ENCODE measurements around the gene TMEM116.
"Not testable (repeated sequence)": the region's sequence is repeated elsewhere in the genome, so short reads cannot be mapped to it uniquely, and the experiment has no call there.

TMEM116 gene

DNA sequence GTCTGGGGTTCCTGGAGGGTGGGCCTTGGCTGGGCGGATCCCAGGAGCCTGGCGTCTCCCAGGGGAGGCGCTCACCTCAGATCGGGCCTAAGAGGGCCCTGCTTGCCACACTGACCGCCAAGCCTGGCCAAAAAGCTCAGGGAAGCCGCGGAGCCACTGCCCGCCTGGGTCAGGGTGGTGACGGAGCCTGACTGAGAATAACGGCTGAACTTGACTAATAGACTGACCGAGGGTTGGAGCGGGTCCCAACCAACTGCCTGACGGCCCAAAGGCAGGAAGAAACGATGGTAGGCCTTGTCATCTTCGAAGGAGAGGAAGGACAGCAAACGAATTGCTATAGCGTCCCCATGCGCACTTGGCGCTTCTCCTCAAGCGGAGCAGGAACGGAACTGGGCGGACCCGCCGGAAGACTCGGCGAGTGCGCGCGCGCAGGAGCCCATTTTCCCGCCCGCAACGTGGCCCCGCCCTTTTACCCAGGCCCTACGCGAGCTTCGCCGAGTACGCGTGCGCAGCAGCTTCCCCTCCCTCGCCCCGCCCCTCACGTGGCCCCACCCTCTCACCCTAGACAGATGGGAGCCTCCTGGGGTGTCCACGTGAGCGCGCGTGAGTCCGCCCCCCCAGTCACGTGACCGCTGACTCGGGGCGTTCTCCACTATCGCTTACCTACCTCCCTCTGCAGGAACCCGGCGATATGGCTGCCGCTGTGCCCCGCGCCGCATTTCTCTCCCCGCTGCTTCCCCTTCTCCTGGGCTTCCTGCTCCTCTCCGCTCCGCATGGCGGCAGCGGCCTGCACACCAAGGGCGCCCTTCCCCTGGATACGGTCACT is at the start of gene TMEM116, which contains the start of gene ERP29:
TSS of gene TMEM116 (minus strand) at position 391 of the 826 bp plus-strand sequence. CDS start 7,895 bp downstream, outside the sequence.
TSS of gene ERP29 (plus strand) at position 652 of the 826 bp plus-strand sequence. CDS start at position 692, 40 bp downstream.
- peak; percentile 97 for DNase-seq

DNA sequence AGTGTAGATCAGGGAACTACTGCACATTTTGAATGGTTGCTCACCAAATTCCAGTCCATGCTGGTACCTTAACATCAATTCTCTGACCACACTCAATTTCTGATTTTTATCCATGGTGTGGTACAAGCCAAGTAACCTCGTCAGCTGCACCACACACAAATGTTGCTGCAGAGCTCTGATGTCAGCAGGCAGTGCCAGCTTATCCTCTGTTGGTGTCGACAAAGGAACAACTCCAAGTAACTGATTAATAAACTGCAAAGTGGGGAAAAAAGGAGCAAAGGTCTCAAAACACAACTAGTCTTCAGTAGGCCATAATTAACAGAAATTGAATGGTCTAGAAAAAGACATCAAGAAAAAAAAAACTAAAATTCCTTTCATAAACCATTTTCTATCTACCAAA is 48.2 kb upstream of the TMEM116 start:
- no peak for DNase-seq

DNA sequence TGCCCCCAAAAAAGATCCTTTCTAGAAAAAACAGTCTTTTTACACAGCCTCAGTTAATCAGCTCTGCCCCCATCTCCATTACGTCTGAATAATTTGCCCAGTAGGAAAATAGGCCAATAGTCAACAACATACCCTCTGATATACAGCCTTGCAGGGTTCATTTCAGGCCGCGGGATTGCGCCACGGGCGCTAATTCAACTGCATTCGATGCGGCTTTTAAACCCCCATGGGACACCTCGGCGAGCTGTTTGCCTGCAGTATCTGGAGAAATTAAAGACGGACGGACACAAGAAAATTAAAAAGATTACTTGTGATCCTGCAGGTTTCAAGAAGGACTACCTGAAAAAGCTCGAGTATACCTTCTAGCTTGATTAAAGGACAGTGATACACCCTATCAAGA is 36.4 kb upstream of the TMEM116 start:
- no peak for DNase-seq

DNA sequence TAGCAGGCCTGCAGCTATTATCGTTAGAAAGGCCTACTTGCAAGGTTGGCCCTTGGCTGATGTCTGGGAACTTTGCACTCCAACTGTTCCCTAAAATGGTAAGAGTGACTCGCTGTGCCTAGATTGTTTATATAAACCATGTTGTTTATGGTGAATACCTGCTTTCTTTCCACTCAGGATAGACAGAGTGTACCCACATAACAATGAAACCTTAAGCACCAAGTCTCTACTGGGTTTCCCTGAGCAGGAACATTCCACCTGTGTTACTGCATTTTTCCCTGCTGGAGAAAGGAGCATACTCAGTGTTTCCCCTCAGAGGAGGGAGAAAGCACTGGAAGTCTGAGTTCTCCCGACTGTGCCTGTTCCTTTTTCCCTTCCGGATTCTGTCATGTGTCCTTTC is 33.0 kb upstream of the TMEM116 start:
- DNase-seq, result no peak

DNA sequence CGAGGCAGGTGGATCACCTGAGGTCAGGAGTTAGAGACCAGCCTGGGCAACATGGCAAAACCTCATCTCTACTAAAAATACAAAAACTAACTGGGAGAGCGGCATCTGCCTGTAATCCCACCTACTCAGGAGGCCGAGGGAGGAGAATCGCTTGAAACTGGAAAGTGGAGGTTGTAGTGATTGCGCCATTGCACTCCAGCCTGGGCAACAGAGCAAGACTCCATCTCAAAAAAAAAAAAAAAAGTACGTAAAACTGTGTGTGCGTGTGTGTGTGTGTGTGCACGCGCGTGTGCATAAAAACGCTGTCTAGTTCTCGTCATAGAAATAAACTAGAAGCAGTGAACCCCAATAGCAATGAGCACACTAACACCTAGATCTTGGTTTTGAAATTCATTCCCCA is 23.6 kb upstream of the TMEM116 start:
- not testable (repeated sequence) for DNase-seq

- no peak for DNase-seq
These were observed 22.3 kb upstream of the TMEM116 start for GRCh38 chr12:112035219-112035785.

GRCh38 chr12:112032292-112032691 is 19.3 kb upstream of the TMEM116 start:
- no peak for DNase-seq

GRCh38 chr12:112031472-112031871 is 18.5 kb upstream of the TMEM116 start:
- DNase-seq, result no peak

- DNase-seq, result no peak
These were observed 16.3 kb upstream of the TMEM116 start for GRCh38 chr12:112029301-112029700.

GRCh38 chr12:112025808-112026375 is 12.9 kb upstream of the TMEM116 start:
- DNase-seq, result no peak

- DNase-seq, result no peak
These were observed 10.9 kb upstream of the TMEM116 start for GRCh38 chr12:112023759-112024396.

DNA sequence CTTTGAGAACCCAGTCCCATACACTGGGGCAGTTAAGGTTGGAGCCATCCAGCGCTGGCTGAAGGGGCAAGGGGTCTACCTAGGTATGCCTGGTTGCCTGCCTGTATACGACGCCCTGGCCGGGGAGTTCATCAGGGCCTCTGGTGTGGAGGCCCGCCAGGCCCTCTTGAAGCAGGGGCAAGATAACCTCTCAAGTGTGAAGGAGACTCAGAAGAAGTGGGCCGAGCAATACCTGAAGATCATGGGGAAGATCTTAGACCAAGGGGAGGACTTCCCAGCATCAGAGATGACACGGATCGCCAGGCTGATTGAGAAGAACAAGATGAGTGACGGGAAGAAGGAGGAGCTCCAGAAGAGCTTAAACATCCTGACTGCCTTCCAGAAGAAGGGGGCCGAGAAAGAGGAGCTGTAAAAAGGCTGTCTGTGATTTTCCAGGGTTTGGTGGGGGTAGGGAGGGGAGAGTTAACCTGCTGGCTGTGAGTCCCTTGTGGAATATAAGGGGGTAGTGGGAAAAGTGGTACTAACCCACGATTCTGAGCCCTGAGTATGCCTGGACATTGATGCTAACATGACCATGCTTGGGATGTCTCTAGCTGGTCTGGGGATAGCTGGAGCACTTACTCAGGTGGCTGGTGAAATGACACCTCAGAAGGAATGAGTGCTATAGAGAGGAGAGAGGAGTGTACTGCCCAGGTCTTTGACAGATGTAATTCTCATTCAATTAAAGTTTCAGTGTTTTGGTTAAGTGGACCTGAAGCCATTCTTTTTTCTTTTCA is 9.5 kb upstream of the TMEM116 start:
- DNase-seq, result no peak

DNA sequence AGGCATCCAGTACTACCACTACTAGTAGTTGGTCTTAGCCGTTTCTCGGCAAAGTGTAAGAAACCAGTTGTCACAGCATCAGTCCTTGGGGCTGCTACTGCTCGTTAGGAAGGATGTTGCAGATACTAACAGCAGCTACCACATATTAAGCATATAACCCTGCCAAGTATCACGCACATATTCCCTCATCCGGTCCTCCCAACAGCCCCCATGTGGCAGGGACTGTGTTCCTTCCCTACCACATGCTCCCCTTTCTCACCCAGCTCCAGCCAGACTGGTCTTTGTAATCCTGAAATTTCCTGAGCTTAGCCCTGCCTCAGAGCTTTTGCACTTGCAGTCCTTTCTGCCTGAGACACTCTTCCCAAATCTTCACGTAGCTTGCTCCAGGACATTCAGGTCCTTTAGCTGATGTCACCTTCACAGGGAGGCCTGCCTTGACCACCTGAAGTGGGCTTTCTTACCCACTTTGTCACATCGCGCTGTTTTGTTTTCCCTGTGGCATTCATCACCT is 8.0 kb upstream of the TMEM116 start:
- no peak for DNase-seq

GRCh38 chr12:112018571-112019237 is 5.7 kb upstream of the TMEM116 start:
- no peak for DNase-seq

- DNase-seq, result no peak
These were observed 4.1 kb upstream of the TMEM116 start for GRCh38 chr12:112017041-112017440.

DNA sequence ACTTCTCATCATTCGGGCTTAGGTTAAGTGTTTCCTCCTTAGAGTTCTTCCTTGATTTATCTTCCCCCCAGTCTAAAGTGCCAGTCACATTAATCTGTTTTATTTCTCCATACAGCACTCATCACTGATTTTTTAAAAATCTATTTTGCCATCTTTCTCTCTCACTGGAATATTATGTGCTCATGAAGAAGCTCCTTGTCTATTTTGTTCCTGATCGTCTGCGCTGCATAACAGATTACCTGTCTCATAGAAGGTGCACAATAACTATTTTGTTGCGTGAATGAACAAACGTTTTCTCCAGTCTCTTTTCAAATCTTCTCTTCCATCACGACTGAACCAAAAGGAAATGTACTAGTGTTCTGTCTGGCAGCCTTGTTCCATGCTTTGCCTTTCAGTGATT is 3.0 kb upstream of the TMEM116 start:
- no peak for DNase-seq

DNA sequence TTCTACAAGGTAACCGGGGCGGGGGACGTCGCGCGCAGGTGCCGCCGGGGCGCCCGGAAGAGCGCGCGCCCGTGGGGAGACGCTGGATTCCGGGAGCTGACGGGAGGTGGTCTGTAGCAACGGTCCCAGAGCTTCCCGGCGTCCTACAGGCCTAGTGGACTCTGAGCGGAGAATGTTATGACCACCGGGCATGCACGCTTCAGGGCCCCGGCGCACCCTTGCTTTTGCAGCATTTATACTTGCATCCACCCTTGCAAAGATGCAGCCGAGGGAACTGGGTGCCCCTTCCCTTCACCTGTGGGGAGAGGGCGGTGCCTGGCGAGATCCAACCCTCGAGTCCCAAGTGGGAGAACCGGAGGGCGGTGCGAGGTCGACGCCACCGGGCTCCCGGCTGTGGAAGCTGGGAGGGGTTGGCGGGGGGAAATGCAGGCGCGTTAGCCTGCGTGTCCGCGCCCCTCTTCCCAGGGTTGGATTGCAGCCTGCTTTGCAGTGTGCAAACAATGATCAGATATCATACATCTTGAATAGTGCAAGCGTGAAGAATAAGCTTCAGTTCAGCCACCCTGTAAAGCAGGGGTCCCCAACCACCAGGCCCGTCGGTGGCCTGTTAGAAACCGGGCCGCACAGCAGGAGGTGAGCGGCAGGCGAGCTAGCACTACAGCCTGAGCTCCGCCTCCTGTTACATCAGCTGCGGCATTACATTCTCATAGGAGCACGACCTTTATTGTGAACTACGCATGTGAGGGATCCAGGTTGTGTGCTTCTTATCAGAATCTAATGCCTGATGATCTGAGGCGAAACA is 837 bp upstream of the TMEM116 start:
- DNase-seq, result peak; percentile 78

GRCh38 chr12:112011685-112012084 is 1.3 kb downstream of the TMEM116 start:
- DNase-seq, result no peak

- no peak for DNase-seq
These were observed 2.3 kb downstream of the TMEM116 start for GRCh38 chr12:112010415-112011344.

DNA sequence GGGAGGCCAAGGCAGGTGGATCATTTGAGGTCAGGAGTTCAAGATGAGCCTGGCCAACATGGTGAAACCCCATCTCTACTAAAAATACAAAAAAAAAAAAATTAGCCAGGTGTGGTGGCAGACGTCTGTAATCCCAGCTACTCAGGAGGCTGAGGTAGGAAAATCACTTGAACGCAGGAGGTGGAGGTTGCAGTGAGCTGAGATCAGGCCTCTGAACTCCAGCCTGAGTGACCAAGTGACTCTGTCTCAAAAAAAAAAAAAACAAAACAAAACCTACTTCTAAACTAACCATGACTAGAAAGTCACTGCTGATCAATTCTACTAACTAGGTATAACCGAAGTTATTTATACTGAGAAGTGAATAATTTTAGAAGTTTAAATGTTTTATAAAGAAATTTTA is 3.4 kb downstream of the TMEM116 start:
- DNase-seq, result not testable (repeated sequence)
